ENCODE data around the gene ZNF396. TPM values are rescaled to one million over a fixed set of nuclear protein-coding genes. Genes with fewer than 3 reads are reported as not detected.

ZNF396 gene
- total and polyA plus RNA-seq, 2 donors (not counting 1 experiment from before 2014, with no cell fraction given): 0.40 to 3.2 TPM

- Mint-ChIP-seq H3K9me3 (ENCODE audit: insufficient read depth) (peaks cover 3% of the 10 kb centered on the region), H3K4me1 (no peaks in the 10 kb centered on the region), H3K27me3 (no peaks in the 10 kb centered on the region), H3K27ac (no peak overlapping the region), H3K4me3 (no peak overlapping the region)
- Histone ChIP-seq H3K4me1 (ENCODE audit: control insufficient read depth in 2 of 2, insufficient read depth in 2 of 2, low read length in 2 of 2) (no peaks in the 10 kb centered on the region), H3K9me3 (ENCODE audit: control extremely low read depth in 1 of 3, control insufficient read depth in 2 of 3, insufficient read depth in 1 of 3, low read length in 2 of 3) (peaks cover 0 to 11% (median 8%) of the 10 kb centered on the region in 3 donors), H3K27ac (ENCODE audit: low read length in 2 of 2) (no peak overlapping the region), H2AFZ (ENCODE audit: insufficient read depth, low read depth, low read length, poor library complexity, severe bottlenecking) (no peak overlapping the region), H3K4me3 (ENCODE audit: control extremely low read depth in 1 of 5, extremely low read depth in 1 of 5, insufficient read depth in 1 of 5, low read depth in 2 of 5, low read length in 4 of 5) (no peak overlapping the region), H3K9ac (ENCODE audit: low read length) (no peak overlapping the region), H3K79me2 (ENCODE audit: control insufficient read depth, insufficient read depth, low read length) (no peaks in the 10 kb centered on the region), H3K27me3 (replicated peaks in 1 of 4; ENCODE audit: control extremely low read depth in 1 of 4, control insufficient read depth in 3 of 4, insufficient read depth in 4 of 4, low read length in 3 of 4) (no peaks in the 10 kb centered on the region), H3K4me2 (replicated peaks; ENCODE audit: low read depth, low read length, poor library complexity, severe bottlenecking) (no peak overlapping the region), H4K20me1 (ENCODE audit: control insufficient read depth, insufficient read depth, low read length, poor library complexity, severe bottlenecking) (no peaks in the 10 kb centered on the region), H3K36me3 (replicated peaks in 1 of 2; ENCODE audit: control extremely low read depth in 1 of 2, control insufficient read depth in 1 of 2, extremely low read depth in 1 of 2, insufficient read depth in 2 of 2, low read length in 1 of 2) (no peaks in the 10 kb centered on the region)
- ATAC-seq (ENCODE audit: low read depth): no peak
- POLR2A ChIA-PET: no interaction called here
- intact Hi-C loops (cut with micrococcal nuclease): no loop called here
- DNase-seq: no peak
- TF ChIP-seq EZH2 (IDR thresholded peaks at IDR 0.05; ENCODE audit: borderline replicate concordance, insufficient read depth, low read depth, low read length, poor library complexity, severe bottlenecking) (no peak), CTCF (IDR thresholded peaks at IDR 0.05) (no peak)
- CTCF ChIA-PET: interaction anchor here (4.6 to 6.9 kb wide), 2 partner anchors 122 to 326 kb away, joined by 35 to 110 read pairs; no protein-coding TSS in a partner anchor
Measured at GRCh38 chr18:35352778-35353177, 24.4 kb downstream of the ZNF396 start.

- no peak overlapping the region for H3K9ac ChIP-seq (ENCODE audit: low read length)
- no peaks in the 10 kb centered on the region for H3K4me1 ChIP-seq (ENCODE audit: control insufficient read depth in 2 of 2, insufficient read depth in 2 of 2, low read length in 2 of 2)
- H3K36me3 ChIP-seq (replicated peaks in 1 of 2; ENCODE audit: control extremely low read depth in 1 of 2, control insufficient read depth in 1 of 2, extremely low read depth in 1 of 2, insufficient read depth in 2 of 2, low read length in 1 of 2): no peaks in the 10 kb centered on the region
- CTCF ChIA-PET: interaction anchor here (4.6 to 6.9 kb wide), 2 partner anchors 122 to 325 kb away, joined by 35 to 110 read pairs; no protein-coding TSS in a partner anchor
- no peak overlapping the region for H3K27ac ChIP-seq (ENCODE audit: low read length in 2 of 2)
- H3K4me3 Mint-ChIP-seq: no peak overlapping the region
- H3K9me3 ChIP-seq (ENCODE audit: control extremely low read depth in 1 of 3, control insufficient read depth in 2 of 3, insufficient read depth in 1 of 3, low read length in 2 of 3): peaks cover 0 to 11% (median 8%) of the 10 kb centered on the region in 3 donors
- no peak overlapping the region for H3K4me2 ChIP-seq (replicated peaks; ENCODE audit: low read depth, low read length, poor library complexity, severe bottlenecking)
- TF ChIP-seq EZH2 (IDR thresholded peaks at IDR 0.05; ENCODE audit: borderline replicate concordance, insufficient read depth, low read depth, low read length, poor library complexity, severe bottlenecking): no peak
- ATAC-seq (ENCODE audit: low read depth) (no peak), DNase-seq (no peak)
- peaks cover 3% of the 10 kb centered on the region for H3K9me3 Mint-ChIP-seq (ENCODE audit: insufficient read depth)
- no peaks in the 10 kb centered on the region for H3K27me3 ChIP-seq (replicated peaks in 1 of 4; ENCODE audit: control extremely low read depth in 1 of 4, control insufficient read depth in 3 of 4, insufficient read depth in 4 of 4, low read length in 3 of 4)
- no peak overlapping the region for H2AFZ ChIP-seq (ENCODE audit: insufficient read depth, low read depth, low read length, poor library complexity, severe bottlenecking)
- no peak overlapping the region for H3K27ac Mint-ChIP-seq
- peaks cover under 1% of the 10 kb centered on the region for H3K79me2 ChIP-seq (ENCODE audit: control insufficient read depth, insufficient read depth, low read length)
- no peaks in the 10 kb centered on the region for H4K20me1 ChIP-seq (ENCODE audit: control insufficient read depth, insufficient read depth, low read length, poor library complexity, severe bottlenecking)
- WGBS (ENCODE audit: insufficient coverage): 73% methylated on average over 2 of the region's 2 CpGs
- intact Hi-C loops (cut with micrococcal nuclease): no loop called here
- H3K4me3 ChIP-seq (ENCODE audit: control extremely low read depth in 1 of 5, extremely low read depth in 1 of 5, insufficient read depth in 1 of 5, low read depth in 2 of 5, low read length in 4 of 5): no peak overlapping the region
- no peaks in the 10 kb centered on the region for H3K27me3 Mint-ChIP-seq
- POLR2A ChIA-PET: no interaction called here
- peaks cover 1% of the 10 kb centered on the region for H3K4me1 Mint-ChIP-seq
Measured at GRCh38 chr18:35352283-35352682, 24.9 kb downstream of the ZNF396 start.

All from B cell (primary cell).